Gastrocnemius medialis (tissue), 4 donors: ENCODE results near the gene ARMC7.

Source experiments
- CTCF ChIP-seq, 5 experiments: fragments of 450-650 bp in 3 of 5; fragments of 200-600 bp in 2 of 5; sonication (generic) in 2 of 5; IDR thresholded peaks in 4 of 5; conservative IDR thresholded peaks in 1 of 5; 1 replicate in 4 of 5; 2 replicates in 1 of 5; pipeline ENCODE4 v1.5.1; 2016 to 2019; ENCODE audit warnings: antibody characterized with exemption in 5 of 5, mild to moderate bottlenecking in 3 of 5, moderate library complexity in 3 of 5
- POLR2A ChIP-seq, 2 donors: fragments of 450-650 bp; IDR thresholded peaks; one replicate each; pipeline ENCODE4 v1.6.1; 2017; ENCODE audit warnings: antibody characterized with exemption in 2 of 2, mild to moderate bottlenecking in 2 of 2, moderate library complexity in 2 of 2

- TF ChIP-seq CTCF (IDR thresholded peaks at IDR 0.05 in 4 of 5, conservative IDR thresholded peaks at IDR 0.05 in 1 of 5) (no peak), POLR2A (IDR thresholded peaks at IDR 0.05) (no peak)
Observed at GRCh38 chr17:75063201-75063600, 46.6 kb upstream of the ARMC7 start.
